Endothelial cell of umbilical vein (primary cell): ENCODE data around the gene DST. TPM values are rescaled to one million over a fixed set of nuclear protein-coding genes. Genes with fewer than 3 reads are reported as not detected.

Experiments used
- BruUV-seq: library from RNA; stranded (reverse); fragments of 400-500 nt; replicated peaks from 2 replicates; lab custom pipeline; 2021; lab: Mats Ljungman, UMichigan
- CTCF ChIA-PET: fragments of 300-600, 350-600 bp; sonication (Branson Sonifier 250); formaldehyde crosslinking; loops from one replicate; lab custom pipeline; 2021; ENCODE audit warnings: antibody characterized with exemption, inconsistent platforms; lab: Charles Lee
- POLR2A ChIA-PET: fragments of 300-600, 350-600 bp; sonication (Branson Sonifier 250); formaldehyde crosslinking; loops from one replicate; lab custom pipeline; 2021; ENCODE audit warnings: antibody characterized with exemption, inconsistent platforms; lab: Charles Lee
- DNase-seq: peaks from one replicate; pipeline ENCODE4 v3.0.0-alpha.2; 2011; ENCODE audit warnings: low read depth, low spot score
- FAIRE-seq: peaks from 2 replicates; lab custom pipeline; 2011; peaks lifted over from hg19 to GRCh38; lab: Jason Lieb, UNC
- H2AFZ ChIP-seq: 2 replicates; pipeline ENCODE4 v1.6.0; 2012; ENCODE audit warnings: low read depth, low read length, control low read depth, inconsistent platforms
- H3K27ac ChIP-seq: 2 replicates; pipeline ENCODE4 v1.5.1; 2011; ENCODE audit warnings: low read depth, mild to moderate bottlenecking, control low read depth, low read length, moderate library complexity; ENCODE audit not compliant: insufficient read depth
- H3K27me3 ChIP-seq, 2 experiments: 2 replicates each; pipeline versions ENCODE4 v1.6.0 to v1.6.1; 2011; ENCODE audit warnings: low read length in 2 of 2, mixed read lengths in 1 of 2; ENCODE audit not compliant: control insufficient read depth in 2 of 2, insufficient read depth in 2 of 2
- H3K36me3 ChIP-seq, 2 experiments: 2 replicates in 1 of 2; 3 replicates in 1 of 2; pipeline ENCODE4 v1.5.1; 2011; ENCODE audit warnings: low read length in 2 of 2, mild to moderate bottlenecking in 1 of 2, moderate library complexity in 1 of 2; ENCODE audit not compliant: control insufficient read depth in 2 of 2, insufficient read depth in 2 of 2; ENCODE audit errors: extremely low read depth in 1 of 2
- H3K4me1 ChIP-seq: 3 replicates; pipeline ENCODE4 v1.5.1; 2011; ENCODE audit warnings: mild to moderate bottlenecking, low read length; ENCODE audit not compliant: control insufficient read depth, insufficient read depth; ENCODE audit errors: extremely low read depth
- H3K4me2 ChIP-seq: 2 replicates; pipeline ENCODE4 v1.6.1; 2011; ENCODE audit warnings: low read length, control low read depth, mixed read lengths; ENCODE audit not compliant: insufficient read depth
- H3K4me3 ChIP-seq, 3 experiments: fragments of 200-600 bp in 1 of 3; sonication (generic), shearing (Covaris generic) in 1 of 3; replicated peaks in 1 of 3; 2 replicates each; pipeline ENCODE4 v1.5.1; 2011 to 2016; ENCODE audit warnings: control low read depth in 3 of 3, low read length in 3 of 3, mild to moderate bottlenecking in 2 of 3, inconsistent platforms in 1 of 3, low read depth in 1 of 3, moderate library complexity in 1 of 3; ENCODE audit not compliant: insufficient read depth in 1 of 3
- H3K79me2 ChIP-seq: 2 replicates; pipeline ENCODE4 v1.6.0; 2012; ENCODE audit warnings: low read length, inconsistent platforms; ENCODE audit not compliant: control insufficient read depth, insufficient read depth
- H3K9ac ChIP-seq: replicated peaks from 2 replicates; pipeline ENCODE3; 2011; ENCODE audit warnings: low read length, control low read depth; ENCODE audit not compliant: insufficient read depth; ENCODE audit errors: extremely low read depth
- H3K9me1 ChIP-seq: replicated peaks from 3 replicates; pipeline ENCODE4 v1.6.0; 2011; ENCODE audit warnings: mild to moderate bottlenecking, low read length; ENCODE audit not compliant: control insufficient read depth, insufficient read depth; ENCODE audit errors: extremely low read depth
- H3K9me3 ChIP-seq: replicated peaks from 2 replicates; pipeline ENCODE4 v1.5.1; 2012; ENCODE audit warnings: low read length, inconsistent platforms; ENCODE audit not compliant: control insufficient read depth, insufficient read depth
- H4K20me1 ChIP-seq: replicated peaks from 2 replicates; pipeline ENCODE3; 2011; ENCODE audit warnings: mild to moderate bottlenecking, low read length; ENCODE audit not compliant: control insufficient read depth, insufficient read depth; ENCODE audit errors: extremely low read depth
- CTCF ChIP-seq, 2 donors: IDR thresholded peaks; 1 replicate in 1 of 2; 2 replicates in 1 of 2; pipeline ENCODE4 v1.5.1; 2011; ENCODE audit warnings: low read length in 2 of 2, mild to moderate bottlenecking in 2 of 2, moderate library complexity in 2 of 2, control low read depth in 1 of 2, inconsistent platforms in 1 of 2, low read depth in 1 of 2; ENCODE audit not compliant: insufficient read depth in 1 of 2; ENCODE audit errors: extremely low read depth in 1 of 2
- EZH2 ChIP-seq: IDR thresholded peaks from 2 replicates; pipeline ENCODE4 v1.6.1; 2012; ENCODE audit warnings: borderline replicate concordance, low read depth, mild to moderate bottlenecking, moderate library complexity, low read length, inconsistent platforms; ENCODE audit not compliant: severe bottlenecking
- FOS ChIP-seq: IDR thresholded peaks from 2 replicates; pipeline ENCODE4 v1.6.1; 2011; ENCODE audit warnings: mild to moderate bottlenecking, low read length, moderate library complexity, borderline replicate concordance; ENCODE audit not compliant: insufficient read depth
- GATA2 ChIP-seq: IDR thresholded peaks from 2 replicates; pipeline ENCODE4 v1.7.0; 2011; ENCODE audit warnings: low read depth, mild to moderate bottlenecking, moderate library complexity, mixed read lengths, low read length; ENCODE audit not compliant: insufficient read length, insufficient read depth
- JUN ChIP-seq: IDR thresholded peaks from 2 replicates; pipeline ENCODE4 v1.6.1; 2011; ENCODE audit warnings: borderline replicate concordance, low read depth; ENCODE audit not compliant: insufficient read length, insufficient read depth
- MYC ChIP-seq: IDR thresholded peaks from one replicate; pipeline ENCODE4 v1.6.1; 2011; ENCODE audit warnings: mild to moderate bottlenecking, low read depth, low read length
- POLR2A ChIP-seq: IDR thresholded peaks from 2 replicates; pipeline ENCODE4 v1.6.1; 2012; ENCODE audit warnings: low read depth, mild to moderate bottlenecking, control low read depth, low read length
- POLR2AphosphoS5 ChIP-seq: IDR thresholded peaks from 2 replicates; pipeline ENCODE4 v1.6.1; 2012; ENCODE audit warnings: low read depth, mild to moderate bottlenecking, control low read depth, low read length, moderate library complexity; ENCODE audit not compliant: insufficient read depth
- dilution Hi-C: fragments of 300-500 bp; cut with MboI; formaldehyde crosslinking; loops from one replicate; pipeline ENCODE4 v1.15.0; 2019; ENCODE audit warnings: low sequenced_read_pairs; ENCODE audit not compliant: extremely low pct_ligation_motif_present
- intact Hi-C: fragments of 100-400 bp; cut with micrococcal nuclease; formaldehyde crosslinking; loops from one replicate; pipeline ENCODE4 v1.10.0; 2022
- polyA plus RNA-seq, 4 experiments: library from polyadenylated mRNA; depleted of rRNA in 3 of 4; stranded (reverse) in 3 of 4; unstranded in 1 of 4; fragments of >200 nt; gene quantifications; 2 replicates each; pipeline versions ENCODE4 v1.2.1 to v1.2.3, GENCODE V29; 2011 to 2012; ENCODE audit warnings: missing spikeins in 1 of 4
- total RNA-seq: library from RNA; stranded (reverse); gene quantifications from 2 replicates; pipeline ENCODE4 v1.2.3, GENCODE V29; 2021

The DST gene
- total and polyA plus RNA-seq, 2 donors (not counting 3 experiments of a cell fraction or from before 2014, with no cell fraction given): 62.3 to 253 TPM

GRCh38 chr6:56685102-56685733 is 42.5 kb upstream of the DST start:
- no peak for DNase-seq

More at GRCh38 chr6:56685102-56685733, 42.5 kb upstream of the DST start:
- dilution Hi-C loops: no loop called here
- H3K27me3 ChIP-seq: no peaks in the 10 kb centered on the region
- no peak overlapping the region for H3K9ac ChIP-seq
- no TSS peak for BruUV-seq
- no peaks in the 10 kb centered on the region for H3K9me1 ChIP-seq
- no peak overlapping the region for H3K4me3 ChIP-seq
- peaks cover 0 to 2% of the 10 kb centered on the region in 2 experiments for H3K36me3 ChIP-seq
- ChIA-PET CTCF (interaction anchor here (1.0 to 1.5 kb wide), 3 partner anchors 14 to 48 kb away, joined by 3 to 6 read pairs (median 3); no protein-coding TSS in a partner anchor), POLR2A (no interaction called here)
- peaks cover 15% of the 10 kb centered on the region for H3K79me2 ChIP-seq
- no peaks in the 10 kb centered on the region for H3K9me3 ChIP-seq
- H4K20me1 ChIP-seq: peaks cover 3% of the 10 kb centered on the region
- intact Hi-C loops: no loop called here
- peaks cover 7% of the 10 kb centered on the region for H3K4me1 ChIP-seq
- no peak for TF ChIP-seq POLR2AphosphoS5
- no peak for TF ChIP-seq CTCF (IDR thresholded peaks at IDR 0.05; ENCODE audit: extremely low read depth in 1 of 2, insufficient read depth in 1 of 2, low read depth in 1 of 2, low read length in 2 of 2)
- TF ChIP-seq EZH2: no peak
- TF ChIP-seq JUN: no peak
- TF ChIP-seq GATA2: no peak
- TF ChIP-seq FOS: no peak
- no peak for TF ChIP-seq MYC
- TF ChIP-seq POLR2A: no peak
- no peak overlapping the region for H2AFZ ChIP-seq
- H3K4me2 ChIP-seq: no peak overlapping the region
- no peak for FAIRE-seq
- no peak overlapping the region for H3K27ac ChIP-seq
